IMR-90 (cell line): ENCODE results near the gene DNAJC27. TPM values are rescaled to one million over a fixed set of nuclear protein-coding genes. Genes with fewer than 3 reads are reported as not detected.

Experiments
- ATAC-seq: fragments of 200-7000 bp; cut with Tn5 transposase; 2 replicates; pipeline ENCODE4 v1.9.1; 2020; ENCODE audit warnings: low read depth, mild to moderate bottlenecking, moderate library complexity
- BruUV-seq: library from RNA; stranded (reverse); fragments of 400-500 nt; replicated peaks from 2 replicates; lab custom pipeline; 2021; lab: Mats Ljungman, UMichigan
- CTCF ChIA-PET: fragments of 300-600 bp; formaldehyde crosslinking; extraction: SDS; loops from one replicate; lab custom pipeline; 2021; ENCODE audit warnings: antibody characterized with exemption; lab: Yijun Ruan, JAX
- POLR2A ChIA-PET: fragments of 300-600 bp; sonication (Branson Sonifier 250); formaldehyde crosslinking; loops from one replicate; lab custom pipeline; 2022; ENCODE audit warnings: antibody characterized with exemption; ENCODE audit not compliant: unreplicated experiment; lab: Charles Lee
- DNase-seq: peaks from one replicate; pipeline ENCODE4 v3.0.0; 2013
- H2AFZ ChIP-seq: replicated peaks from 2 replicates; pipeline ENCODE3; 2013; ENCODE audit warnings: low read length, mild to moderate bottlenecking; ENCODE audit not compliant: poor library complexity
- H2AK5ac ChIP-seq: 2 replicates; pipeline ENCODE4 v1.6.1; 2013; ENCODE audit warnings: low read depth, low read length, inconsistent platforms
- H2AK9ac ChIP-seq: replicated peaks from 2 replicates; pipeline ENCODE3; 2013; ENCODE audit warnings: mild to moderate bottlenecking, low read depth, low read length, moderate library complexity; ENCODE audit not compliant: poor library complexity
- H2BK120ac ChIP-seq: 2 replicates; pipeline ENCODE4 v1.6.1; 2013; ENCODE audit warnings: low read depth, low read length, inconsistent platforms
- H2BK15ac ChIP-seq: 3 replicates; pipeline ENCODE4 v1.6.1; 2013; ENCODE audit warnings: low read depth, low read length, inconsistent platforms
- H2BK20ac ChIP-seq: 2 replicates; pipeline ENCODE4 v1.6.1; 2013; ENCODE audit warnings: low read depth, mild to moderate bottlenecking, inconsistent platforms, low read length, moderate library complexity
- H2BK5ac ChIP-seq: 2 replicates; pipeline ENCODE4 v1.6.1; 2013; ENCODE audit warnings: mild to moderate bottlenecking, low read depth, low read length, inconsistent platforms; ENCODE audit not compliant: poor library complexity, severe bottlenecking
- H3K14ac ChIP-seq: replicated peaks from 2 replicates; pipeline ENCODE4 v1.6.1; 2013; ENCODE audit warnings: low read depth, low read length, inconsistent platforms
- H3K18ac ChIP-seq: 2 replicates; pipeline ENCODE4 v1.6.1; 2013; ENCODE audit warnings: low read depth, low read length, control low read depth
- H3K23ac ChIP-seq: 2 replicates; pipeline ENCODE4 v1.6.1; 2013; ENCODE audit warnings: low read depth, low read length, inconsistent platforms
- H3K27ac ChIP-seq: 2 replicates; pipeline ENCODE4 v1.5.1; 2013; ENCODE audit warnings: mild to moderate bottlenecking, control low read depth, low read length; ENCODE audit not compliant: insufficient read depth
- H3K27me3 ChIP-seq: 2 replicates; pipeline ENCODE4 v1.6.1; 2013; ENCODE audit warnings: low read length; ENCODE audit not compliant: control insufficient read depth, insufficient read depth
- H3K36me3 ChIP-seq: 2 replicates; pipeline ENCODE4 v1.6.1; 2013; ENCODE audit warnings: low read length, mixed read lengths; ENCODE audit not compliant: control insufficient read depth, insufficient read depth
- H3K4ac ChIP-seq: 2 replicates; pipeline ENCODE4 v1.6.1; 2013; ENCODE audit warnings: low read depth, low read length, inconsistent platforms
- H3K4me1 ChIP-seq: 2 replicates; pipeline ENCODE4 v1.6.1; 2013; ENCODE audit warnings: low read length, mixed read lengths; ENCODE audit not compliant: control insufficient read depth, insufficient read depth
- H3K4me2 ChIP-seq: 2 replicates; pipeline ENCODE4 v1.6.1; 2013; ENCODE audit warnings: low read depth, mild to moderate bottlenecking, control low read depth, low read length, moderate library complexity
- H3K4me3 ChIP-seq: 2 replicates; pipeline ENCODE4 v1.5.1; 2013; ENCODE audit warnings: low read depth, mild to moderate bottlenecking, control low read depth, low read length, moderate library complexity; ENCODE audit not compliant: insufficient read depth
- H3K56ac ChIP-seq: 2 replicates; pipeline ENCODE4 v1.6.1; 2013; ENCODE audit warnings: low read length, inconsistent platforms; ENCODE audit not compliant: insufficient read depth; ENCODE audit errors: extremely low read depth
- H3K79me1 ChIP-seq, 2 experiments: 2 replicates each; pipeline ENCODE4 v1.6.1; 2013; ENCODE audit warnings: low read length in 2 of 2, inconsistent platforms in 1 of 2, low read depth in 1 of 2
- H3K9ac ChIP-seq: 2 replicates; pipeline ENCODE4 v1.6.1; 2013; ENCODE audit warnings: low read depth, low read length, control low read depth
- H3K9me1 ChIP-seq: 2 replicates; pipeline ENCODE4 v1.6.1; 2013; ENCODE audit warnings: low read length, inconsistent platforms; ENCODE audit not compliant: insufficient read depth
- H3K9me3 ChIP-seq: 2 replicates; pipeline ENCODE4 v1.6.1; 2013; ENCODE audit warnings: low read length; ENCODE audit not compliant: control insufficient read depth, insufficient read depth
- H4K20me1 ChIP-seq: 2 replicates; pipeline ENCODE4 v1.6.1; 2013; ENCODE audit warnings: low read length, inconsistent platforms; ENCODE audit not compliant: insufficient read depth
- H4K5ac ChIP-seq: 2 replicates; pipeline ENCODE4 v1.6.1; 2013; ENCODE audit warnings: mild to moderate bottlenecking, low read depth, low read length, control low read depth
- H4K8ac ChIP-seq, 2 experiments: 2 replicates each; pipeline ENCODE4 v1.6.1; 2013; ENCODE audit warnings: low read depth in 2 of 2, low read length in 2 of 2, control low read depth in 1 of 2, inconsistent platforms in 1 of 2
- H4K91ac ChIP-seq: 2 replicates; pipeline ENCODE4 v1.6.1; 2013; ENCODE audit warnings: low read depth, low read length, inconsistent platforms; ENCODE audit not compliant: insufficient read depth
- CEBPB ChIP-seq: IDR thresholded peaks from 2 replicates; pipeline ENCODE4 v1.6.1; 2012; ENCODE audit warnings: low read depth, low read length, improper control_type of control experiment
- CHD1 ChIP-seq: IDR thresholded peaks from 2 replicates; pipeline ENCODE4 v1.6.1; 2012; ENCODE audit warnings: low read depth, low read length, improper control_type of control experiment
- CTCF ChIP-seq: conservative IDR thresholded peaks from 2 replicates; pipeline ENCODE4 v1.5.1; 2012; ENCODE audit warnings: mild to moderate bottlenecking, low read depth, low read length, improper control_type of control experiment
- ELK1 ChIP-seq: fragments of 150-350 bp; IDR thresholded peaks from 2 replicates; pipeline ENCODE4 v1.6.1; 2016; ENCODE audit warnings: low read depth, mild to moderate bottlenecking, low read length, moderate library complexity, borderline replicate concordance
- FOS ChIP-seq: fragments of 150-350 bp; IDR thresholded peaks from 2 replicates; pipeline ENCODE4 v1.6.1; 2016; ENCODE audit warnings: low read depth, low read length
- MAFK ChIP-seq: IDR thresholded peaks from 2 replicates; pipeline ENCODE4 v1.6.1; 2012; ENCODE audit warnings: low read depth, low read length, improper control_type of control experiment
- MXI1 ChIP-seq: IDR thresholded peaks from 2 replicates; pipeline ENCODE4 v1.6.1; 2012; ENCODE audit warnings: low read depth, mild to moderate bottlenecking, low read length, moderate library complexity, borderline replicate concordance
- POLR2A ChIP-seq: IDR thresholded peaks from 2 replicates; pipeline ENCODE4 v1.6.1; 2012; ENCODE audit warnings: mild to moderate bottlenecking, low read depth, low read length
- RAD21 ChIP-seq: IDR thresholded peaks from 2 replicates; pipeline ENCODE4 v1.6.1; 2012; ENCODE audit warnings: low read length, improper control_type of control experiment
- RCOR1 ChIP-seq: IDR thresholded peaks from 2 replicates; pipeline ENCODE4 v1.6.1; 2012; ENCODE audit warnings: mild to moderate bottlenecking, low read length, improper control_type of control experiment; ENCODE audit not compliant: insufficient replicate concordance
- WGBS, 2 experiments: methylation state at CpG; one replicate each; pipeline versions ENCODE4 v1.1.5 to v1.1.7; 2013; ENCODE audit warnings: missing lambda C conversion rate in 2 of 2; ENCODE audit not compliant: insufficient read length in 1 of 2; ENCODE audit errors: extremely low coverage in 2 of 2; 5-methylcytosine and 5-hydroxymethylcytosine counted together
- dilution Hi-C: fragments of 300-500 bp; cut with HindIII; formaldehyde crosslinking; loops from one replicate; pipeline ENCODE4 v1.14.3; 2018; ENCODE audit warnings: low sequenced_read_pairs; ENCODE audit not compliant: unreplicated experiment
- in situ Hi-C: fragments of 300-500 bp; cut with MboI; formaldehyde crosslinking; loops from 3 replicates; pipeline ENCODE4 v1.14.3; 2019; ENCODE audit warnings: low sequenced_read_pairs, inconsistent platforms, mixed read lengths
- intact Hi-C: fragments of 100-400 bp; cut with micrococcal nuclease; formaldehyde crosslinking; loops from 2 replicates; pipeline ENCODE4 v1.10.0; 2022
- polyA plus RNA-seq, 3 experiments: library from polyadenylated mRNA; depleted of rRNA; stranded (reverse); fragments of >200 nt; gene quantifications; 2 replicates each; pipeline ENCODE4 v1.2.3, GENCODE V29; 2012; ENCODE audit warnings: low replicate concordance in 1 of 3
- total RNA-seq: library from RNA; depleted of rRNA; stranded (reverse); fragments of >200 nt; gene quantifications from 2 replicates; pipeline ENCODE4 v1.2.3, GENCODE V29; 2012

Gene DNAJC27
- total and polyA plus RNA-seq, 2 of the 4 experiments (the other 2 are of a cell fraction), result 1.6 to 2.0 TPM

- Histone ChIP-seq H3K36me3 (no peaks in the 10 kb centered on the region; the same call in 1 of the 2 replicates), H3K27me3 (no peaks in the 10 kb centered on the region), H3K4me1 (no peaks in the 10 kb centered on the region), H3K14ac (peak overlapping the region; percentile 87), H3K9ac (peak overlapping the region; percentile 92), H3K4me3 (peak overlapping the region; percentile 72), H3K79me1 (peaks cover 14 to 29% of the 10 kb centered on the region in 2 experiments; a peak in 3 of 4 replicates), H4K91ac (peak overlapping the region; percentile 84), H2BK5ac (peak overlapping the region; percentile 81), H4K8ac (peak overlapping the region; percentile 92 to 97), H3K9me1 (0 out of 2 replicates have a peak, but pooled peaks cover 2% of the 10 kb centered on the region), H3K27ac (peak overlapping the region; percentile 96), H3K9me3 (no peaks in the 10 kb centered on the region), H3K4ac (peak overlapping the region; percentile 93), H2AFZ (peak overlapping the region; percentile 99), H2BK120ac (no peak overlapping the region; the same call in 1 of the 2 replicates), H2BK15ac (peak overlapping the region; percentile 16; the same call in 1 of the 3 replicates), H4K20me1 (no peaks in the 10 kb centered on the region), H2BK20ac (no peak overlapping the region), H3K18ac (peak overlapping the region; percentile 72), H2AK5ac (peak overlapping the region; percentile 82), H3K23ac (peak overlapping the region; percentile 83), H3K56ac (peak overlapping the region; percentile 67), H3K4me2 (peak overlapping the region; percentile 73), H2AK9ac (peak overlapping the region; percentile 72), H4K5ac (peak overlapping the region; percentile 92)
- dilution Hi-C loops, result no loop called here
- BruUV-seq, result TSS peak; percentile 81
- 85% methylated on average over 15 of the region's 27 CpGs; no CpG with 5 or more reads in 1 of the 2 experiments for WGBS, 2 experiments
- intact Hi-C loops, result loop anchor here (5.0 kb wide), 3 partner anchors 72 to 558 kb away; partner anchors contain the start of gene EFR3B
- in situ Hi-C loops, result no loop called here
- no peak for ATAC-seq
- TF ChIP-seq CTCF, result no peak
- no peak for TF ChIP-seq FOS
- no peak for TF ChIP-seq RAD21
- no peak for TF ChIP-seq RCOR1
- no peak for TF ChIP-seq POLR2A
- no peak for TF ChIP-seq CEBPB
- no peak for TF ChIP-seq ELK1
- TF ChIP-seq MXI1, result no peak
- no peak for TF ChIP-seq CHD1
- no peak for TF ChIP-seq MAFK
- ChIA-PET POLR2A (no interaction called here), CTCF (no interaction called here)
- peak; percentile 30 for DNase-seq
These were observed 1.1 kb downstream of the DNAJC27 start for GRCh38 chr2:24970483-24971285.
